Endothelial cell of umbilical vein (primary cell): ENCODE measurements around the gene TLCD3B. TPM values are rescaled to one million over a fixed set of nuclear protein-coding genes. Genes with fewer than 3 reads are reported as not detected.

Experiments
- BruUV-seq: library from RNA; stranded (reverse); fragments of 400-500 nt; replicated peaks from 2 replicates; lab custom pipeline; 2021; lab: Mats Ljungman, UMichigan
- CTCF ChIA-PET: fragments of 300-600, 350-600 bp; sonication (Branson Sonifier 250); formaldehyde crosslinking; loops from one replicate; lab custom pipeline; 2021; ENCODE audit warnings: antibody characterized with exemption, inconsistent platforms; lab: Charles Lee
- POLR2A ChIA-PET: fragments of 300-600, 350-600 bp; sonication (Branson Sonifier 250); formaldehyde crosslinking; loops from one replicate; lab custom pipeline; 2021; ENCODE audit warnings: antibody characterized with exemption, inconsistent platforms; lab: Charles Lee
- DNase-seq: peaks from one replicate; pipeline ENCODE4 v3.0.0-alpha.2; 2011; ENCODE audit warnings: low read depth, low spot score
- FAIRE-seq: peaks from 2 replicates; lab custom pipeline; 2011; peaks lifted over from hg19 to GRCh38; lab: Jason Lieb, UNC
- H2AFZ ChIP-seq: 2 replicates; pipeline ENCODE4 v1.6.0; 2012; ENCODE audit warnings: low read depth, low read length, control low read depth, inconsistent platforms
- H3K27ac ChIP-seq: 2 replicates; pipeline ENCODE4 v1.5.1; 2011; ENCODE audit warnings: low read depth, mild to moderate bottlenecking, control low read depth, low read length, moderate library complexity; ENCODE audit not compliant: insufficient read depth
- H3K27me3 ChIP-seq, 2 experiments: 2 replicates each; pipeline versions ENCODE4 v1.6.0 to v1.6.1; 2011; ENCODE audit warnings: low read length in 2 of 2, mixed read lengths in 1 of 2; ENCODE audit not compliant: control insufficient read depth in 2 of 2, insufficient read depth in 2 of 2
- H3K36me3 ChIP-seq, 2 experiments: 2 replicates in 1 of 2; 3 replicates in 1 of 2; pipeline ENCODE4 v1.5.1; 2011; ENCODE audit warnings: low read length in 2 of 2, mild to moderate bottlenecking in 1 of 2, moderate library complexity in 1 of 2; ENCODE audit not compliant: control insufficient read depth in 2 of 2, insufficient read depth in 2 of 2; ENCODE audit errors: extremely low read depth in 1 of 2
- H3K4me1 ChIP-seq: 3 replicates; pipeline ENCODE4 v1.5.1; 2011; ENCODE audit warnings: mild to moderate bottlenecking, low read length; ENCODE audit not compliant: control insufficient read depth, insufficient read depth; ENCODE audit errors: extremely low read depth
- H3K4me2 ChIP-seq: 2 replicates; pipeline ENCODE4 v1.6.1; 2011; ENCODE audit warnings: low read length, control low read depth, mixed read lengths; ENCODE audit not compliant: insufficient read depth
- H3K4me3 ChIP-seq, 3 experiments: fragments of 200-600 bp in 1 of 3; sonication (generic), shearing (Covaris generic) in 1 of 3; replicated peaks in 1 of 3; 2 replicates each; pipeline ENCODE4 v1.5.1; 2011 to 2016; ENCODE audit warnings: control low read depth in 3 of 3, low read length in 3 of 3, mild to moderate bottlenecking in 2 of 3, inconsistent platforms in 1 of 3, low read depth in 1 of 3, moderate library complexity in 1 of 3; ENCODE audit not compliant: insufficient read depth in 1 of 3
- H3K79me2 ChIP-seq: 2 replicates; pipeline ENCODE4 v1.6.0; 2012; ENCODE audit warnings: low read length, inconsistent platforms; ENCODE audit not compliant: control insufficient read depth, insufficient read depth
- H3K9ac ChIP-seq: replicated peaks from 2 replicates; pipeline ENCODE3; 2011; ENCODE audit warnings: low read length, control low read depth; ENCODE audit not compliant: insufficient read depth; ENCODE audit errors: extremely low read depth
- H3K9me1 ChIP-seq: replicated peaks from 3 replicates; pipeline ENCODE4 v1.6.0; 2011; ENCODE audit warnings: mild to moderate bottlenecking, low read length; ENCODE audit not compliant: control insufficient read depth, insufficient read depth; ENCODE audit errors: extremely low read depth
- H3K9me3 ChIP-seq: replicated peaks from 2 replicates; pipeline ENCODE4 v1.5.1; 2012; ENCODE audit warnings: low read length, inconsistent platforms; ENCODE audit not compliant: control insufficient read depth, insufficient read depth
- H4K20me1 ChIP-seq: replicated peaks from 2 replicates; pipeline ENCODE3; 2011; ENCODE audit warnings: mild to moderate bottlenecking, low read length; ENCODE audit not compliant: control insufficient read depth, insufficient read depth; ENCODE audit errors: extremely low read depth
- CTCF ChIP-seq, 2 donors: IDR thresholded peaks; 1 replicate in 1 of 2; 2 replicates in 1 of 2; pipeline ENCODE4 v1.5.1; 2011; ENCODE audit warnings: low read length in 2 of 2, mild to moderate bottlenecking in 2 of 2, moderate library complexity in 2 of 2, control low read depth in 1 of 2, inconsistent platforms in 1 of 2, low read depth in 1 of 2; ENCODE audit not compliant: insufficient read depth in 1 of 2; ENCODE audit errors: extremely low read depth in 1 of 2
- EZH2 ChIP-seq: IDR thresholded peaks from 2 replicates; pipeline ENCODE4 v1.6.1; 2012; ENCODE audit warnings: borderline replicate concordance, low read depth, mild to moderate bottlenecking, moderate library complexity, low read length, inconsistent platforms; ENCODE audit not compliant: severe bottlenecking
- FOS ChIP-seq: IDR thresholded peaks from 2 replicates; pipeline ENCODE4 v1.6.1; 2011; ENCODE audit warnings: mild to moderate bottlenecking, low read length, moderate library complexity, borderline replicate concordance; ENCODE audit not compliant: insufficient read depth
- GATA2 ChIP-seq: IDR thresholded peaks from 2 replicates; pipeline ENCODE4 v1.7.0; 2011; ENCODE audit warnings: low read depth, mild to moderate bottlenecking, moderate library complexity, mixed read lengths, low read length; ENCODE audit not compliant: insufficient read length, insufficient read depth
- JUN ChIP-seq: IDR thresholded peaks from 2 replicates; pipeline ENCODE4 v1.6.1; 2011; ENCODE audit warnings: borderline replicate concordance, low read depth; ENCODE audit not compliant: insufficient read length, insufficient read depth
- MYC ChIP-seq: IDR thresholded peaks from one replicate; pipeline ENCODE4 v1.6.1; 2011; ENCODE audit warnings: mild to moderate bottlenecking, low read depth, low read length
- POLR2A ChIP-seq: IDR thresholded peaks from 2 replicates; pipeline ENCODE4 v1.6.1; 2012; ENCODE audit warnings: low read depth, mild to moderate bottlenecking, control low read depth, low read length
- POLR2AphosphoS5 ChIP-seq: IDR thresholded peaks from 2 replicates; pipeline ENCODE4 v1.6.1; 2012; ENCODE audit warnings: low read depth, mild to moderate bottlenecking, control low read depth, low read length, moderate library complexity; ENCODE audit not compliant: insufficient read depth
- dilution Hi-C: fragments of 300-500 bp; cut with MboI; formaldehyde crosslinking; loops from one replicate; pipeline ENCODE4 v1.15.0; 2019; ENCODE audit warnings: low sequenced_read_pairs; ENCODE audit not compliant: extremely low pct_ligation_motif_present
- intact Hi-C: fragments of 100-400 bp; cut with micrococcal nuclease; formaldehyde crosslinking; loops from one replicate; pipeline ENCODE4 v1.10.0; 2022
- polyA plus RNA-seq, 4 experiments: library from polyadenylated mRNA; depleted of rRNA in 3 of 4; stranded (reverse) in 3 of 4; unstranded in 1 of 4; fragments of >200 nt; gene quantifications; 2 replicates each; pipeline versions ENCODE4 v1.2.1 to v1.2.3, GENCODE V29; 2011 to 2012; ENCODE audit warnings: missing spikeins in 1 of 4
- total RNA-seq: library from RNA; stranded (reverse); gene quantifications from 2 replicates; pipeline ENCODE4 v1.2.3, GENCODE V29; 2021
- TF ChIP-seq, protein P1 (sequence below): IDR thresholded peaks from 2 replicates; pipeline ENCODE4 v1.6.1; 2011; ENCODE audit not compliant: insufficient read depth, insufficient read length

The TLCD3B gene
- total and polyA plus RNA-seq, 2 donors (not counting 3 experiments of a cell fraction or from before 2014, with no cell fraction given): 0.37 to 0.86 TPM

- TF ChIP-seq EZH2: no peak
- TF ChIP-seq MYC: no peak
- TF ChIP-seq POLR2A: no peak
- TF ChIP-seq, protein P1, sequence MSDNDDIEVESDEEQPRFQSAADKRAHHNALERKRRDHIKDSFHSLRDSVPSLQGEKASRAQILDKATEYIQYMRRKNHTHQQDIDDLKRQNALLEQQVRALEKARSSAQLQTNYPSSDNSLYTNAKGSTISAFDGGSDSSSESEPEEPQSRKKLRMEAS: no peak
- TF ChIP-seq FOS: no peak
- TF ChIP-seq POLR2AphosphoS5: no peak
- TF ChIP-seq JUN: no peak
- TF ChIP-seq GATA2: no peak
- no peak for TF ChIP-seq CTCF (IDR thresholded peaks at IDR 0.05; ENCODE audit: extremely low read depth in 1 of 2, insufficient read depth in 1 of 2, low read depth in 1 of 2, low read length in 2 of 2)
- H2AFZ ChIP-seq: no peak overlapping the region
- H3K4me1 ChIP-seq: peaks cover 7% of the 10 kb centered on the region
- H3K9me1 ChIP-seq: no peaks in the 10 kb centered on the region
- H3K9ac ChIP-seq: no peak overlapping the region
- dilution Hi-C loops (no loop called here), intact Hi-C loops (no loop called here)
- no peaks in the 10 kb centered on the region for H3K79me2 ChIP-seq
- H3K4me3 ChIP-seq: no peak overlapping the region
- no peaks in the 10 kb centered on the region for H3K9me3 ChIP-seq
- H3K27me3 ChIP-seq: no peaks in the 10 kb centered on the region
- ChIA-PET CTCF (interaction anchor here (0.6 to 5.9 kb wide), 4 partner anchors 9 to 370 kb away, joined by 4 to 33 read pairs (median 10); partner anchors contain the start of gene TBX6), POLR2A (no interaction called here)
- BruUV-seq: no TSS peak
- no peak for DNase-seq
- H4K20me1 ChIP-seq: no peaks in the 10 kb centered on the region
- H3K27ac ChIP-seq: no peak overlapping the region
- no peak overlapping the region for H3K4me2 ChIP-seq
- no peak for FAIRE-seq
- no peaks in the 10 kb centered on the region for H3K36me3 ChIP-seq
Observed at GRCh38 chr16:30046178-30046577, 15.1 kb upstream of the TLCD3B start.
